Activated T-helper 9 cell treated with anti-CD3 and anti-CD28 coated beads, Interleukin-2, amount 50 U/mL, for 16 hours (primary cell): ENCODE results near the gene PRSS57.

Experiments used
- DNase-seq: peaks from one replicate; pipeline ENCODE4 v3.0.0-alpha.2; 2020; ENCODE audit warnings: low read depth

Gene PRSS57

GRCh38 chr19:638906-639252 is 56.4 kb downstream of the PRSS57 start:
- DNase-seq: no peak
